GM23338 (cell line): ENCODE data around the gene DCAF17. TPM values are rescaled to one million over a fixed set of nuclear protein-coding genes. Genes with fewer than 3 reads are reported as not detected.
A peak's percentile ranks its signal among the peaks of the same experiment; 100 is the strongest.

ENCODE experiments used
- ATAC-seq: fragments of 200-7000 bp; cut with Tn5 transposase; 3 replicates; pipeline ENCODE4 v1.9.1; 2020
- DNase-seq: peaks from one replicate; pipeline ENCODE4 v3.0.0-alpha.2; 2015; ENCODE audit warnings: low spot score
- H2AFZ ChIP-seq: fragments of 200-600 bp; sonication (generic); 2 replicates; pipeline ENCODE4 v1.8.0; 2016; ENCODE audit warnings: antibody characterized with exemption, mild to moderate bottlenecking, moderate library complexity
- H3F3A ChIP-seq: fragments of 200-600 bp; sonication (generic); replicated peaks from 2 replicates; pipeline ENCODE4 v1.8.0; 2017; ENCODE audit warnings: antibody characterized with exemption, mixed run types, low read depth
- H3K27ac ChIP-seq: fragments of 200-600 bp; sonication (generic); 2 replicates; pipeline ENCODE4 v1.6.1; 2016; ENCODE audit warnings: low read depth
- H3K27me3 ChIP-seq: fragments of 200-600 bp; sonication (generic); 2 replicates; pipeline ENCODE4 v1.8.0; 2016; ENCODE audit warnings: mild to moderate bottlenecking, mixed run types, moderate library complexity; ENCODE audit not compliant: insufficient read depth
- H3K36me3 ChIP-seq: fragments of 200-600 bp; sonication (generic); 2 replicates; pipeline ENCODE4 v1.8.0; 2016; ENCODE audit warnings: mild to moderate bottlenecking; ENCODE audit not compliant: insufficient read depth
- H3K4me1 ChIP-seq: fragments of 200-600 bp; sonication (generic); 2 replicates; pipeline ENCODE4 v1.8.0; 2016; ENCODE audit warnings: mild to moderate bottlenecking, moderate library complexity; ENCODE audit not compliant: insufficient read depth
- H3K4me2 ChIP-seq: fragments of 200-600 bp; sonication (generic); 2 replicates; pipeline ENCODE4 v1.7.1; 2017; ENCODE audit warnings: mixed run types
- H3K4me3 ChIP-seq: fragments of 200-600 bp; sonication (generic); 2 replicates; pipeline ENCODE4 v1.6.1; 2016; ENCODE audit warnings: mixed run types
- H3K79me2 ChIP-seq: fragments of 200-600 bp; sonication (generic); replicated peaks from 2 replicates; pipeline ENCODE4 v1.8.0; 2017; ENCODE audit warnings: mild to moderate bottlenecking; ENCODE audit not compliant: insufficient read depth
- H3K9me2 ChIP-seq: fragments of 200-600 bp; sonication (generic); 2 replicates; pipeline ENCODE4 v1.8.0; 2017; ENCODE audit not compliant: insufficient read depth
- H4K20me1 ChIP-seq: fragments of 200-600 bp; sonication (generic); replicated peaks from 2 replicates; pipeline ENCODE4 v1.8.0; 2017; ENCODE audit warnings: mild to moderate bottlenecking; ENCODE audit not compliant: insufficient read depth
- H3K27ac Mint-ChIP-seq: 2 replicates; pipeline ENCODE4 v1.8.0; 2020; ENCODE audit warnings: inconsistent platforms, mild to moderate bottlenecking, moderate library complexity, mixed read lengths
- H3K27me3 Mint-ChIP-seq: 3 replicates; pipeline ENCODE4 v1.8.0; 2022; ENCODE audit warnings: low read depth, mild to moderate bottlenecking, moderate library complexity, mixed read lengths, inconsistent platforms; ENCODE audit not compliant: insufficient read depth, poor library complexity
- H3K36me3 Mint-ChIP-seq: 3 replicates; pipeline ENCODE4 v1.8.0; 2021; ENCODE audit warnings: low read depth, mild to moderate bottlenecking, inconsistent platforms, moderate library complexity, mixed read lengths
- H3K4me1 Mint-ChIP-seq: 3 replicates; pipeline ENCODE4 v1.8.0; 2020; ENCODE audit warnings: mild to moderate bottlenecking, inconsistent platforms, mixed read lengths
- H3K4me3 Mint-ChIP-seq: 3 replicates; pipeline ENCODE4 v1.8.0; 2021; ENCODE audit warnings: moderate library complexity, mild to moderate bottlenecking, inconsistent platforms, mixed read lengths
- H3K9me3 Mint-ChIP-seq: 3 replicates; pipeline ENCODE4 v1.8.0; 2020; ENCODE audit warnings: moderate library complexity, mild to moderate bottlenecking, inconsistent platforms, mixed read lengths
- CREB1 ChIP-seq: fragments of 250-450 bp; sonication (Bioruptor Pico); IDR thresholded peaks from 2 replicates; pipeline ENCODE4 v1.5.0; 2020; ENCODE audit warnings: low read depth, mild to moderate bottlenecking, moderate library complexity
- CTCF ChIP-seq, 2 experiments: fragments of 200-600 bp in 1 of 2; sonication (generic) in 1 of 2; conservative IDR thresholded peaks; 2 replicates each; pipeline versions ENCODE4 v1.5.1 to v1.6.1; 2016 to 2017; ENCODE audit warnings: antibody characterized with exemption in 2 of 2, low read depth in 2 of 2, mild to moderate bottlenecking in 2 of 2, moderate library complexity in 1 of 2
- EZH2 ChIP-seq: fragments of 200-600 bp; sonication (generic); IDR thresholded peaks from one replicate; pipeline ENCODE4 v1.8.0; 2017; ENCODE audit warnings: antibody characterized with exemption, mild to moderate bottlenecking, low read depth; ENCODE audit not compliant: unreplicated experiment
- EZH2phosphoT487 ChIP-seq: fragments of 200-600 bp; sonication (generic); IDR thresholded peaks from one replicate; pipeline ENCODE4 v1.8.1; 2018; ENCODE audit warnings: antibody characterized with exemption; ENCODE audit not compliant: unreplicated experiment
- JUNB ChIP-seq: IDR thresholded peaks from one replicate; pipeline ENCODE4 v1.6.1; 2016; ENCODE audit warnings: antibody characterized with exemption; ENCODE audit not compliant: unreplicated experiment
- NANOG ChIP-seq: IDR thresholded peaks from 2 replicates; pipeline ENCODE4 v1.6.1; 2016; ENCODE audit warnings: antibody characterized with exemption, borderline replicate concordance
- POLR2AphosphoS5 ChIP-seq: IDR thresholded peaks from 2 replicates; pipeline ENCODE4 v1.6.1; 2016; ENCODE audit warnings: antibody characterized with exemption, low read depth
- REST ChIP-seq: IDR thresholded peaks from one replicate; pipeline ENCODE4 v1.6.1; 2018; ENCODE audit warnings: antibody characterized with exemption; ENCODE audit not compliant: unreplicated experiment
- ZNF114 ChIP-seq: fragments of 250-450 bp; sonication (Bioruptor Pico); IDR thresholded peaks from 2 replicates; pipeline ENCODE4 v1.5.0; 2020; ENCODE audit warnings: mild to moderate bottlenecking, moderate library complexity
- ZNF331 ChIP-seq: fragments of 250-450 bp; sonication (Bioruptor Pico); IDR thresholded peaks from 2 replicates; pipeline ENCODE4 v1.5.0; 2020; ENCODE audit warnings: low read depth, mild to moderate bottlenecking, moderate library complexity
- ZNF462 ChIP-seq: fragments of 250-450 bp; sonication (Bioruptor Pico); IDR thresholded peaks from 2 replicates; pipeline ENCODE4 v1.5.0; 2020; ENCODE audit warnings: mild to moderate bottlenecking, moderate library complexity
- polyA plus RNA-seq: library from polyadenylated mRNA; unstranded; fragments of >200 nt; fragmentation: Nextera tagmentation; extraction: Ambion mirVana; gene quantifications from 2 replicates; pipeline ENCODE4 v1.2.1, GENCODE V29; 2016
- total RNA-seq: library from RNA; depleted of rRNA; stranded (reverse); fragments of >200 nt; shearing (Covaris generic); gene quantifications from 2 replicates; pipeline ENCODE4 v1.2.3, GENCODE V29; 2014

DCAF17 gene
- total and polyA plus RNA-seq, 2 experiments from 2014 or later: 11.0 to 37.3 TPM

DNA sequence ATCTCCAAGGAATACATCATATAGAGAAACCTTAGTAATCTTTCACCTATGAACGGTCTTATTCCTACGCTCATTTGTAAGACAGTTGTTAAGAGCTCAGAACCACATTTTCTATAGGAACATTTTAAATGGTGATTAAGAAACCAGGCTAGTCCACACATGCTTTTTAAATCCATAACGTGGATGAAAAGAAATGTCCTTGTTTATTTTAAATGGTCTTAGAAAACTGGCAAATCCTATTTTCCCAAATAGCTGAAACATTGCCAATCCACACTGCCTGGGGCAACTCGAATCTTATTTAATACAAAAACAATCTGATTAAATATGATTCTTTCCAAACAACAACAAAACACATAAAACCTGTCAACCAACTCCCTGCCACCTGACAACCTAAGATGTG lies 23.9 kb upstream of the DCAF17 start:
- peaks cover 88% of the 10 kb centered on the region for H3K79me2 ChIP-seq
- no peaks in the 10 kb centered on the region for H4K20me1 ChIP-seq
- H3K9me2 ChIP-seq: peaks cover 11% of the 10 kb centered on the region
- DNase-seq (no peak), ATAC-seq (no peak)
- Mint-ChIP-seq H3K36me3 (peaks cover 5% of the 10 kb centered on the region; the same call in 2 of the 3 replicates), H3K27ac (peak overlapping the region; percentile 95), H3K4me3 (no peak overlapping the region), H3K9me3 (no peaks in the 10 kb centered on the region), H3K27me3 (peaks cover 3% of the 10 kb centered on the region), H3K4me1 (peaks cover 43% of the 10 kb centered on the region)
- H3F3A ChIP-seq: no peaks in the 10 kb centered on the region
- 0 out of 2 replicates have a peak overlapping the region, but pooled peaks have one; percentile 31 for H3K4me3 ChIP-seq
- no peaks in the 10 kb centered on the region for H3K36me3 ChIP-seq
- peak overlapping the region; percentile 67 for H3K4me2 ChIP-seq
- H3K27me3 ChIP-seq: no peaks in the 10 kb centered on the region
- H3K27ac ChIP-seq: peak overlapping the region; percentile 50
- H2AFZ ChIP-seq: no peak overlapping the region
- no peak for TF ChIP-seq POLR2AphosphoS5
- no peak for TF ChIP-seq ZNF114 (CRISPR knock-in tag)
- no peak for TF ChIP-seq ZNF331
- no peak for TF ChIP-seq EZH2phosphoT487
- no peak for TF ChIP-seq REST
- H3K4me1 ChIP-seq: peaks cover 42% of the 10 kb centered on the region

DNA sequence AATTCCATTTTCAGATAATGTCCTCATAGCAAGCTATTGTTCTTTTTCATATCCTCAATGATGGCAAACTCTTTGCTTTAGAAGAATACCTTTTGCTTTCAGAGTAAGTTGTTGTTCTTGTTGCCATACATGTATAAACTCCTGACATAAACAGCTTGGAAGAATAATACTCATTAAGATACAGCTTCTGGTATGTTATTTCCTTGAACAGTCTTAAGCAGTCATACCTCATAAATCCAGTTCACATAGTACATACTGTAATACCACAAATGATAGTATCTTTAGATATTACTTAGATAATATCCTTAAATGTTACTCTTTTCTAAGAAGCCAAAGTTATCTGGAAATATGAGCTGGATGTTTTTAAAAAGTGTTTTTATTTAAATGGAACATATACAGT lies 23.4 kb upstream of the DCAF17 start:
- H3K4me1 ChIP-seq: peaks cover 43% of the 10 kb centered on the region
- peak overlapping the region; percentile 95 for H3K27ac Mint-ChIP-seq
- no peak for TF ChIP-seq JUNB
- TF ChIP-seq ZNF114 (CRISPR knock-in tag): no peak
- no peak for TF ChIP-seq NANOG
- no peak for TF ChIP-seq CTCF (conservative IDR thresholded peaks at IDR 0.05; ENCODE audit: low read depth in 2 of 2)
- TF ChIP-seq ZNF462 (CRISPR knock-in tag): no peak
- no peak for TF ChIP-seq CREB1 (CRISPR knock-in tag)
- TF ChIP-seq EZH2: no peak

More for the DNA sequence above, 23.4 kb upstream of the DCAF17 start:
- no peaks in the 10 kb centered on the region for H3K36me3 ChIP-seq
- peaks cover 5% of the 10 kb centered on the region; the same call in 2 of the 3 replicates for H3K36me3 Mint-ChIP-seq
- DNase-seq: no peak
- H3K4me3 Mint-ChIP-seq: no peak overlapping the region
- no peak overlapping the region for H3K4me3 ChIP-seq
- H4K20me1 ChIP-seq: no peaks in the 10 kb centered on the region
- H3K27ac ChIP-seq: peak overlapping the region; percentile 50; the same call in 1 of the 2 replicates
- H3K79me2 ChIP-seq: peaks cover 90% of the 10 kb centered on the region
- peaks cover 2% of the 10 kb centered on the region for H3K27me3 Mint-ChIP-seq
- peaks cover 7% of the 10 kb centered on the region for H3K9me2 ChIP-seq
- no peaks in the 10 kb centered on the region for H3K27me3 ChIP-seq
- H3K4me2 ChIP-seq: 0 out of 2 replicates have a peak overlapping the region, but pooled peaks have one; percentile 67
- H3F3A ChIP-seq: no peaks in the 10 kb centered on the region
- H2AFZ ChIP-seq: no peak overlapping the region
- H3K4me1 Mint-ChIP-seq: peaks cover 38% of the 10 kb centered on the region
- no peaks in the 10 kb centered on the region for H3K9me3 Mint-ChIP-seq
- ATAC-seq: no peak
